ENCODE data around the gene SLC6A7.

DNA sequence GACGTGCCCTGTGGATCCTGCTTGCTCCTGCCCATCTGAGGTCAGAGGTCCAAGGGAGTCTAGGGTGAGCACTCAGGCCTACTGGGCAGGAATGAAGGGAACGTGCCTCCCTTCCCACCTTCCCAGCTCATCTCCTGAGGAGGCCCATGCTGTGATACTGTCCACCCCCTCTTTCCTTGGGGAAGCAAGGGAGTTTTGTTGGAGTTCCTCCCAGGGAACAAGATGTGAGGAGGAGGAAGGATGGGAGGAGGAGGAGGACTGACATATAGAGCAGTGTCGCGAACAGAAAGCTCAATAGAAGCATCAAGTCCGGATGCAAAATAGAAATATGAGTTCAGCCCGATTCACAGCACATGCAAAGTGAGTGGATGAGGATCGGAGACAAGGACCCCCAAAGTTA lies 41.0 kb downstream of the SLC6A7 start:
- TF ChIP-seq ZNF16 (tag by site-specific recombination; IDR thresholded peaks at IDR 0.05; ENCODE audit: low read depth) = no peak
- TF ChIP-seq ZNF416 (tag by site-specific recombination; IDR thresholded peaks at IDR 0.05) = no peak
- TF ChIP-seq, protein P1, sequence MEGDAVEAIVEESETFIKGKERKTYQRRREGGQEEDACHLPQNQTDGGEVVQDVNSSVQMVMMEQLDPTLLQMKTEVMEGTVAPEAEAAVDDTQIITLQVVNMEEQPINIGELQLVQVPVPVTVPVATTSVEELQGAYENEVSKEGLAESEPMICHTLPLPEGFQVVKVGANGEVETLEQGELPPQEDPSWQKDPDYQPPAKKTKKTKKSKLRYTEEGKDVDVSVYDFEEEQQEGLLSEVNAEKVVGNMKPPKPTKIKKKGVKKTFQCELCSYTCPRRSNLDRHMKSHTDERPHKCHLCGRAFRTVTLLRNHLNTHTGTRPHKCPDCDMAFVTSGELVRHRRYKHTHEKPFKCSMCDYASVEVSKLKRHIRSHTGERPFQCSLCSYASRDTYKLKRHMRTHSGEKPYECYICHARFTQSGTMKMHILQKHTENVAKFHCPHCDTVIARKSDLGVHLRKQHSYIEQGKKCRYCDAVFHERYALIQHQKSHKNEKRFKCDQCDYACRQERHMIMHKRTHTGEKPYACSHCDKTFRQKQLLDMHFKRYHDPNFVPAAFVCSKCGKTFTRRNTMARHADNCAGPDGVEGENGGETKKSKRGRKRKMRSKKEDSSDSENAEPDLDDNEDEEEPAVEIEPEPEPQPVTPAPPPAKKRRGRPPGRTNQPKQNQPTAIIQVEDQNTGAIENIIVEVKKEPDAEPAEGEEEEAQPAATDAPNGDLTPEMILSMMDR (tag by site-specific recombination; IDR thresholded peaks at IDR 0.05) = no peak
- TF ChIP-seq ZNF24 (tag by site-specific recombination; IDR thresholded peaks at IDR 0.05) = no peak
- TF ChIP-seq, protein P2, sequence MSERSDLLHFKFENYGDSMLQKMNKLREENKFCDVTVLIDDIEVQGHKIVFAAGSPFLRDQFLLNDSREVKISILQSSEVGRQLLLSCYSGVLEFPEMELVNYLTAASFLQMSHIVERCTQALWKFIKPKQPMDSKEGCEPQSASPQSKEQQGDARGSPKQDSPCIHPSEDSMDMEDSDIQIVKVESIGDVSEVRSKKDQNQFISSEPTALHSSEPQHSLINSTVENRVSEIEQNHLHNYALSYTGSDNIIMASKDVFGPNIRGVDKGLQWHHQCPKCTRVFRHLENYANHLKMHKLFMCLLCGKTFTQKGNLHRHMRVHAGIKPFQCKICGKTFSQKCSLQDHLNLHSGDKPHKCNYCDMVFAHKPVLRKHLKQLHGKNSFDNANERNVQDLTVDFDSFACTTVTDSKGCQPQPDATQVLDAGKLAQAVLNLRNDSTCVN (tag by site-specific recombination; optimal IDR thresholded peaks at IDR 0.05) = no peak
- no peak for TF ChIP-seq ZNF175 (tag by site-specific recombination; IDR thresholded peaks at IDR 0.05)
- TF ChIP-seq YY2 (tag by site-specific recombination; IDR thresholded peaks at IDR 0.05) = no peak
- TF ChIP-seq, protein P3, sequence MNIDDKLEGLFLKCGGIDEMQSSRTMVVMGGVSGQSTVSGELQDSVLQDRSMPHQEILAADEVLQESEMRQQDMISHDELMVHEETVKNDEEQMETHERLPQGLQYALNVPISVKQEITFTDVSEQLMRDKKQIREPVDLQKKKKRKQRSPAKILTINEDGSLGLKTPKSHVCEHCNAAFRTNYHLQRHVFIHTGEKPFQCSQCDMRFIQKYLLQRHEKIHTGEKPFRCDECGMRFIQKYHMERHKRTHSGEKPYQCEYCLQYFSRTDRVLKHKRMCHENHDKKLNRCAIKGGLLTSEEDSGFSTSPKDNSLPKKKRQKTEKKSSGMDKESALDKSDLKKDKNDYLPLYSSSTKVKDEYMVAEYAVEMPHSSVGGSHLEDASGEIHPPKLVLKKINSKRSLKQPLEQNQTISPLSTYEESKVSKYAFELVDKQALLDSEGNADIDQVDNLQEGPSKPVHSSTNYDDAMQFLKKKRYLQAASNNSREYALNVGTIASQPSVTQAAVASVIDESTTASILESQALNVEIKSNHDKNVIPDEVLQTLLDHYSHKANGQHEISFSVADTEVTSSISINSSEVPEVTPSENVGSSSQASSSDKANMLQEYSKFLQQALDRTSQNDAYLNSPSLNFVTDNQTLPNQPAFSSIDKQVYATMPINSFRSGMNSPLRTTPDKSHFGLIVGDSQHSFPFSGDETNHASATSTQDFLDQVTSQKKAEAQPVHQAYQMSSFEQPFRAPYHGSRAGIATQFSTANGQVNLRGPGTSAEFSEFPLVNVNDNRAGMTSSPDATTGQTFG (tag by site-specific recombination; IDR thresholded peaks at IDR 0.05; ENCODE audit: borderline replicate concordance) = no peak
- TF ChIP-seq ZNF558 (tag by site-specific recombination; IDR thresholded peaks at IDR 0.05) = no peak
- TF ChIP-seq, protein P4, sequence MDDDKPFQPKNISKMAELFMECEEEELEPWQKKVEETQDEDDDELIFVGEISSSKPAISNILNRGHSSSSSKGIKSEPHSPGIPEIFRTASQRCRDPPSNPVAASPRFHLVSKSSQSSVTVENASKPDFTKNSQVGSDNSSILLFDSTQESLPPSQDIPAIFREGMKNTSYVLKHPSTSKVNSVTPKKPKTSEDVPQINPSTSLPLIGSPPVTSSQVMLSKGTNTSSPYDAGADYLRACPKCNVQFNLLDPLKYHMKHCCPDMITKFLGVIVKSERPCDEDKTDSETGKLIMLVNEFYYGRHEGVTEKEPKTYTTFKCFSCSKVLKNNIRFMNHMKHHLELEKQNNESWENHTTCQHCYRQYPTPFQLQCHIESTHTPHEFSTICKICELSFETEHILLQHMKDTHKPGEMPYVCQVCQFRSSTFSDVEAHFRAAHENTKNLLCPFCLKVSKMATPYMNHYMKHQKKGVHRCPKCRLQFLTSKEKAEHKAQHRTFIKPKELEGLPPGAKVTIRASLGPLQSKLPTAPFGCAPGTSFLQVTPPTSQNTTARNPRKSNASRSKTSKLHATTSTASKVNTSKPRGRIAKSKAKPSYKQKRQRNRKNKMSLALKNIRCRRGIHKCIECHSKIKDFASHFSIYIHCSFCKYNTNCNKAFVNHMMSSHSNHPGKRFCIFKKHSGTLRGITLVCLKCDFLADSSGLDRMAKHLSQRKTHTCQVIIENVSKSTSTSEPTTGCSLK (tag by site-specific recombination; IDR thresholded peaks at IDR 0.05) = no peak

Data from HEK293 (cell line).